WTC11 (cell line): Measurements from ENCODE around the gene ARL5A. TPM values are rescaled to one million over a fixed set of nuclear protein-coding genes. Genes with fewer than 3 reads are reported as not detected.

ENCODE experiments used
- ATAC-seq: fragments of 200-7000 bp; cut with Tn5 transposase; 2 replicates; pipeline ENCODE4 v1.10.0; 2021; ENCODE audit warnings: mild to moderate bottlenecking, moderate library complexity
- CTCF ChIA-PET: fragments of 300-600 bp; sonication (Branson Sonifier 250); formaldehyde crosslinking; loops from one replicate; lab custom pipeline; 2021; ENCODE audit warnings: antibody characterized with exemption; lab: Charles Lee
- POLR2A ChIA-PET: fragments of 350-600 bp; sonication (Branson Sonifier 250); formaldehyde crosslinking; loops from one replicate; lab custom pipeline; 2021; ENCODE audit warnings: antibody characterized with exemption; lab: Charles Lee
- DNase-seq: peaks from one replicate; pipeline ENCODE4 v3.0.0; 2021; ENCODE audit warnings: low spot score
- H3K27ac Mint-ChIP-seq: 2 replicates; pipeline ENCODE4 v1.8.0; 2021; ENCODE audit warnings: mixed read lengths
- H3K27me3 Mint-ChIP-seq: 2 replicates; pipeline ENCODE4 v1.8.0; 2021; ENCODE audit warnings: low read depth, mild to moderate bottlenecking, moderate library complexity, mixed read lengths
- H3K36me3 Mint-ChIP-seq: 2 replicates; pipeline ENCODE4 v1.8.0; 2021; ENCODE audit warnings: mixed read lengths
- H3K4me1 Mint-ChIP-seq: 2 replicates; pipeline ENCODE4 v1.8.0; 2022; ENCODE audit warnings: mixed read lengths
- H3K4me3 Mint-ChIP-seq: 2 replicates; pipeline ENCODE4 v1.8.0; 2021; ENCODE audit warnings: mild to moderate bottlenecking, moderate library complexity, mixed read lengths
- H3K9me3 Mint-ChIP-seq: 2 replicates; pipeline ENCODE4 v1.8.0; 2021; ENCODE audit warnings: mixed read lengths
- EMX1 ChIP-seq: fragments of 250-450 bp; sonication (Bioruptor Pico); IDR thresholded peaks from 2 replicates; pipeline ENCODE4 v1.8.0; 2021; ENCODE audit warnings: mild to moderate bottlenecking
- GRHL2 ChIP-seq: fragments of 250-450 bp; sonication (Bioruptor Pico); IDR thresholded peaks from 2 replicates; pipeline ENCODE4 v1.8.0; 2022; ENCODE audit warnings: mild to moderate bottlenecking, moderate library complexity; ENCODE audit not compliant: insufficient replicate concordance, severe bottlenecking
- HMGA2 ChIP-seq: fragments of 250-450 bp; sonication (Bioruptor Pico); IDR thresholded peaks from 2 replicates; pipeline ENCODE4 v1.4.0; 2021; ENCODE audit warnings: mild to moderate bottlenecking, moderate library complexity
- NFATC4 ChIP-seq: fragments of 250-450 bp; sonication (Bioruptor Pico); IDR thresholded peaks from 2 replicates; pipeline ENCODE4 v1.9.0; 2021; ENCODE audit warnings: mild to moderate bottlenecking
- NFE2L1 ChIP-seq: sonication (generic); formaldehyde crosslinking; IDR thresholded peaks from 2 replicates; pipeline ENCODE4 v1.8.1; 2023; ENCODE audit warnings: missing genetic modification reagents
- SMAD4 ChIP-seq: sonication (generic); formaldehyde crosslinking; IDR thresholded peaks from 2 replicates; pipeline ENCODE4 v1.8.0; 2022; ENCODE audit warnings: mild to moderate bottlenecking, missing genetic modification reagents
- TEAD4 ChIP-seq: sonication (generic); formaldehyde crosslinking; IDR thresholded peaks from 2 replicates; pipeline ENCODE4 v1.8.0; 2022; ENCODE audit warnings: mild to moderate bottlenecking, missing genetic modification reagents
- ZNF317 ChIP-seq: sonication (generic); formaldehyde crosslinking; IDR thresholded peaks from 2 replicates; pipeline ENCODE4 v1.8.1; 2023; ENCODE audit warnings: low read depth, mild to moderate bottlenecking, moderate library complexity, missing genetic modification reagents, borderline replicate concordance
- ZNF423 ChIP-seq: fragments of 250-450 bp; sonication (Bioruptor Pico); IDR thresholded peaks from 2 replicates; pipeline ENCODE4 v2.1.2; 2022; ENCODE audit warnings: mild to moderate bottlenecking, moderate library complexity
- total RNA-seq: library from RNA; stranded (reverse); gene quantifications from 3 replicates; pipeline ENCODE4 v1.2.3, GENCODE V29; 2021
- TF ChIP-seq, protein P1 (sequence below): sonication (generic); formaldehyde crosslinking; IDR thresholded peaks from 2 replicates; pipeline ENCODE4 v1.8.0; 2023; ENCODE audit warnings: missing genetic modification reagents
- TF ChIP-seq, protein P2 (sequence below): sonication (generic); formaldehyde crosslinking; IDR thresholded peaks from 2 replicates; pipeline ENCODE4 v1.8.1; 2022; ENCODE audit warnings: mild to moderate bottlenecking, moderate library complexity, missing genetic modification reagents
- TF ChIP-seq, protein P3 (sequence below): fragments of 250-450 bp; sonication (Bioruptor Pico); IDR thresholded peaks from 2 replicates; pipeline ENCODE4 v1.8.0; 2021; ENCODE audit warnings: mild to moderate bottlenecking
- TF ChIP-seq, protein P4 (sequence below): fragments of 250-450 bp; sonication (Bioruptor Pico); conservative IDR thresholded peaks from 2 replicates; pipeline ENCODE4 v1.9.0; 2021; ENCODE audit warnings: mild to moderate bottlenecking
- TF ChIP-seq, protein P5 (sequence below): sonication (generic); formaldehyde crosslinking; IDR thresholded peaks from 2 replicates; pipeline ENCODE4 v1.8.1; 2023; ENCODE audit warnings: mild to moderate bottlenecking, missing genetic modification reagents, moderate library complexity
- TF ChIP-seq, protein P6 (sequence below): sonication (generic); formaldehyde crosslinking; IDR thresholded peaks from 2 replicates; pipeline ENCODE4 v1.8.0; 2022; ENCODE audit warnings: mild to moderate bottlenecking, missing genetic modification reagents
- TF ChIP-seq, protein P7 (sequence below): sonication (generic); formaldehyde crosslinking; IDR thresholded peaks from 2 replicates; pipeline ENCODE4 v1.8.1; 2023; ENCODE audit warnings: mild to moderate bottlenecking, missing genetic modification reagents, borderline replicate concordance

ARL5A gene
- total RNA-seq, 1 experiment from 2014 or later = 82.7 TPM

DNA sequence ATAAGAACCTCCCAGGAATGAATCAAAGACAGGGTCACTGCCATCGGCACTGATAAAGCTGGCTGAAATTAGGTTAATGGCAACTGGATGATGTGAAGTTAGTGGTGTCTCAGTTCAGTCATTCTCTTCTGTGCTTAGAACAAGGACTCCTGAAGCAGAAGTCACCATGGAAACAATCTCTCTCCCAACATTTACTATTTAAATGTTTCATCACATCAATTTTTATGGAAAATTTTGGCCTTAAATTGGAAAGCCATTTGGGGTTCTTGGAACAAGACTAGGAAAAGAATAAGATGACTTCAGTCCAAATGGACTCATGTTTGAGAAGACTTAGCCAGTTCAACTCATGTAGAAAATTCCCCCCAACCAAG lies 15.5 kb upstream of the ARL5A start:
- no peak overlapping the region for H3K27ac Mint-ChIP-seq
- ChIA-PET POLR2A (no interaction called here), CTCF (no interaction called here)
- H3K36me3 Mint-ChIP-seq = no peaks in the 10 kb centered on the region
- H3K4me1 Mint-ChIP-seq = no peaks in the 10 kb centered on the region
- TF ChIP-seq, protein P1, sequence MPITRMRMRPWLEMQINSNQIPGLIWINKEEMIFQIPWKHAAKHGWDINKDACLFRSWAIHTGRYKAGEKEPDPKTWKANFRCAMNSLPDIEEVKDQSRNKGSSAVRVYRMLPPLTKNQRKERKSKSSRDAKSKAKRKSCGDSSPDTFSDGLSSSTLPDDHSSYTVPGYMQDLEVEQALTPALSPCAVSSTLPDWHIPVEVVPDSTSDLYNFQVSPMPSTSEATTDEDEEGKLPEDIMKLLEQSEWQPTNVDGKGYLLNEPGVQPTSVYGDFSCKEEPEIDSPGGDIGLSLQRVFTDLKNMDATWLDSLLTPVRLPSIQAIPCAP (CRISPR knock-in tag) = no peak
- TF ChIP-seq TEAD4 (CRISPR knock-in tag) (no peak), NFATC4 (CRISPR knock-in tag) (no peak), SMAD4 (CRISPR knock-in tag) (no peak), NFE2L1 (CRISPR knock-in tag) (no peak), GRHL2 (CRISPR knock-in tag) (no peak), EMX1 (CRISPR knock-in tag) (no peak), HMGA2 (CRISPR knock-in tag) (no peak)
- TF ChIP-seq, protein P2, sequence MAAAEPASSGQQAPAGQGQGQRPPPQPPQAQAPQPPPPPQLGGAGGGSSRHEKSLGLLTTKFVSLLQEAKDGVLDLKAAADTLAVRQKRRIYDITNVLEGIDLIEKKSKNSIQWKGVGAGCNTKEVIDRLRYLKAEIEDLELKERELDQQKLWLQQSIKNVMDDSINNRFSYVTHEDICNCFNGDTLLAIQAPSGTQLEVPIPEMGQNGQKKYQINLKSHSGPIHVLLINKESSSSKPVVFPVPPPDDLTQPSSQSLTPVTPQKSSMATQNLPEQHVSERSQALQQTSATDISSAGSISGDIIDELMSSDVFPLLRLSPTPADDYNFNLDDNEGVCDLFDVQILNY = no peak
- TF ChIP-seq, protein P3, sequence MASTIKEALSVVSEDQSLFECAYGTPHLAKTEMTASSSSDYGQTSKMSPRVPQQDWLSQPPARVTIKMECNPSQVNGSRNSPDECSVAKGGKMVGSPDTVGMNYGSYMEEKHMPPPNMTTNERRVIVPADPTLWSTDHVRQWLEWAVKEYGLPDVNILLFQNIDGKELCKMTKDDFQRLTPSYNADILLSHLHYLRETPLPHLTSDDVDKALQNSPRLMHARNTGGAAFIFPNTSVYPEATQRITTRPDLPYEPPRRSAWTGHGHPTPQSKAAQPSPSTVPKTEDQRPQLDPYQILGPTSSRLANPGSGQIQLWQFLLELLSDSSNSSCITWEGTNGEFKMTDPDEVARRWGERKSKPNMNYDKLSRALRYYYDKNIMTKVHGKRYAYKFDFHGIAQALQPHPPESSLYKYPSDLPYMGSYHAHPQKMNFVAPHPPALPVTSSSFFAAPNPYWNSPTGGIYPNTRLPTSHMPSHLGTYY (CRISPR knock-in tag) = no peak
- TF ChIP-seq, protein P4, sequence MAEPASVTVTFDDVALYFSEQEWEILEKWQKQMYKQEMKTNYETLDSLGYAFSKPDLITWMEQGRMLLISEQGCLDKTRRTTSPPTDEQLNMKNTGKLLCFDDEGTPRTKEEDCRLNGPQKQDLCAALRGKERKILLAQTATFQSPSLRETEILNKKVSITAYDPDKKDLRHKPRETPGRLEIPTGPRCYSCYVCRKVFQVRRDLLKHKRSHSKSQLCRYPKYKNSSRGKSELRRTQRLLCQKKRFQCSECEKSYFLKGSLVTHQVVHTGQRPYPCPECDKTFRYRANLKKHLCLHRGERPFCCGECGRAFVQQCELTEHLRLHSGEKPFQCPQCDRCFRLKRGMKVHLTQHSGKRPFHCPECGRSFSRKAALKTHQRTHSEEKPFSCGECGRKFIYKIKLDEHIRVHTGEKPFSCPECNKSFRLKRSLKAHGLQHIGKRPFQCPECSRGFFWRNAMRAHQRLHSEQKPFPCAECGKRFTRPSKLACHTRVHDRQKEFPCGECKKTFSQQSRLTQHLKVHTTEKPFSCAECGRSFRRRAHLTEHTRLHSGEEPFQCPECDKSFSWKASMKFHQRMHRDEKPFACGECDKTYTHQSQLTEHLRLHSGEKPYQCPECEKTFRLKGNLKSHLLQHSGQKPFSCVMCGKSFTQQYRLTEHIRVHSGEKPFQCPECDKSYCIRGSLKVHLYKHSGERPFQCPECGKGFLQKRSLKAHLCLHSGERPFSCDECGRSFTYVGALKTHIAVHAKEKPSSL (CRISPR knock-in tag) = no peak
- DNase-seq (no peak), ATAC-seq (no peak)
- no peaks in the 10 kb centered on the region for H3K9me3 Mint-ChIP-seq
- H3K4me3 Mint-ChIP-seq = no peak overlapping the region
- H3K27me3 Mint-ChIP-seq = no peaks in the 10 kb centered on the region

DNA sequence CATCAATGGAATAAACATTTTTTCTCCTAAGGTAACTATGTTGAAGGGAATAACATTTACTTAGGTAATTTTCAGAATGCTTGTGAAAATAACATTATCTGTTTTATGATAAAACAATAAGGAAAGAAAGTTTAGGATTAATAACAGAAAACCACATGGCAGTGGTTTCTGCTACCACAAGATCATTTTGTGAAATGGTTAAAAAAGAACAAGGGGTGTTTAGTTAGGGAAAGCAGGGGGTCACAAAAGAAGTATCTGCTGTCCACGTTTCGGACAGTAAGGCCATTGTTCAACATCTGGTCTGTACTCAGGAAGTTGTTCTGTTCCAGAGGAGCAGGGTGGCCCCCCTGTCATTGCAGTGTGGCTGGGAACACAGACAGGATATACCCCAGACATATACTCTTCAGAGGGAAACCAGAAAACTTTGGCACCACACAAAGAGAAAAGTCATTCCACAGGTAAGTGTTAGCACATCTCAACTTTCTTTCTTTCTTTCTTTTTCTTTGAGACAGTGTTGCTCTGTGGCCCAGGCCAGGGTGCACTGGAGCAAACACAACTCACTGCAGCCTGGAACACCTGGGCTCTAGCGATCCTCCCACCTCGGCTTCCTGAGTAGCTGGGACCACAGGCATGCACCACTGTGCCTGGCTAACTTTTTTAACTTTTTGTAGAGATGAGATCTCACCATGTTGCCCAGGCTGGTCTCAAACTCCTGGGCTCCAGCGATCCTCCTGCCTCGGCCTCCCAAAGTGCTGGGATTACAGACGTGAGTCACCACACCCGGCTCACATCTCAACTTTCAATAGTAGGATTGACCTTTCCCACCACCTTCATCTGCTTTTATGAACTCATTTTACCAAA lies 14.8 kb upstream of the ARL5A start:
- no peaks in the 10 kb centered on the region for H3K27me3 Mint-ChIP-seq
- H3K4me1 Mint-ChIP-seq = no peaks in the 10 kb centered on the region
- H3K36me3 Mint-ChIP-seq = no peaks in the 10 kb centered on the region
- ChIA-PET CTCF (no interaction called here), POLR2A (no interaction called here)
- no peak for ATAC-seq
- no peak overlapping the region for H3K27ac Mint-ChIP-seq
- H3K9me3 Mint-ChIP-seq = no peaks in the 10 kb centered on the region
- no peak for DNase-seq
- H3K4me3 Mint-ChIP-seq = no peak overlapping the region
- TF ChIP-seq ZNF317 (CRISPR knock-in tag) (no peak), SMAD4 (CRISPR knock-in tag) (no peak), TEAD4 (CRISPR knock-in tag) (no peak), ZNF423 (no peak)
- TF ChIP-seq, protein P3 (CRISPR knock-in tag) = no peak
- TF ChIP-seq, protein P4 (CRISPR knock-in tag) = no peak
- TF ChIP-seq, protein P5, sequence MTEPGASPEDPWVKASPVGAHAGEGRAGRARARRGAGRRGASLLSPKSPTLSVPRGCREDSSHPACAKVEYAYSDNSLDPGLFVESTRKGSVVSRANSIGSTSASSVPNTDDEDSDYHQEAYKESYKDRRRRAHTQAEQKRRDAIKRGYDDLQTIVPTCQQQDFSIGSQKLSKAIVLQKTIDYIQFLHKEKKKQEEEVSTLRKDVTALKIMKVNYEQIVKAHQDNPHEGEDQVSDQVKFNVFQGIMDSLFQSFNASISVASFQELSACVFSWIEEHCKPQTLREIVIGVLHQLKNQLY (CRISPR knock-in tag) = no peak
- TF ChIP-seq, protein P6, sequence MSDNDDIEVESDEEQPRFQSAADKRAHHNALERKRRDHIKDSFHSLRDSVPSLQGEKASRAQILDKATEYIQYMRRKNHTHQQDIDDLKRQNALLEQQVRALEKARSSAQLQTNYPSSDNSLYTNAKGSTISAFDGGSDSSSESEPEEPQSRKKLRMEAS (CRISPR knock-in tag) = no peak
- TF ChIP-seq, protein P7, sequence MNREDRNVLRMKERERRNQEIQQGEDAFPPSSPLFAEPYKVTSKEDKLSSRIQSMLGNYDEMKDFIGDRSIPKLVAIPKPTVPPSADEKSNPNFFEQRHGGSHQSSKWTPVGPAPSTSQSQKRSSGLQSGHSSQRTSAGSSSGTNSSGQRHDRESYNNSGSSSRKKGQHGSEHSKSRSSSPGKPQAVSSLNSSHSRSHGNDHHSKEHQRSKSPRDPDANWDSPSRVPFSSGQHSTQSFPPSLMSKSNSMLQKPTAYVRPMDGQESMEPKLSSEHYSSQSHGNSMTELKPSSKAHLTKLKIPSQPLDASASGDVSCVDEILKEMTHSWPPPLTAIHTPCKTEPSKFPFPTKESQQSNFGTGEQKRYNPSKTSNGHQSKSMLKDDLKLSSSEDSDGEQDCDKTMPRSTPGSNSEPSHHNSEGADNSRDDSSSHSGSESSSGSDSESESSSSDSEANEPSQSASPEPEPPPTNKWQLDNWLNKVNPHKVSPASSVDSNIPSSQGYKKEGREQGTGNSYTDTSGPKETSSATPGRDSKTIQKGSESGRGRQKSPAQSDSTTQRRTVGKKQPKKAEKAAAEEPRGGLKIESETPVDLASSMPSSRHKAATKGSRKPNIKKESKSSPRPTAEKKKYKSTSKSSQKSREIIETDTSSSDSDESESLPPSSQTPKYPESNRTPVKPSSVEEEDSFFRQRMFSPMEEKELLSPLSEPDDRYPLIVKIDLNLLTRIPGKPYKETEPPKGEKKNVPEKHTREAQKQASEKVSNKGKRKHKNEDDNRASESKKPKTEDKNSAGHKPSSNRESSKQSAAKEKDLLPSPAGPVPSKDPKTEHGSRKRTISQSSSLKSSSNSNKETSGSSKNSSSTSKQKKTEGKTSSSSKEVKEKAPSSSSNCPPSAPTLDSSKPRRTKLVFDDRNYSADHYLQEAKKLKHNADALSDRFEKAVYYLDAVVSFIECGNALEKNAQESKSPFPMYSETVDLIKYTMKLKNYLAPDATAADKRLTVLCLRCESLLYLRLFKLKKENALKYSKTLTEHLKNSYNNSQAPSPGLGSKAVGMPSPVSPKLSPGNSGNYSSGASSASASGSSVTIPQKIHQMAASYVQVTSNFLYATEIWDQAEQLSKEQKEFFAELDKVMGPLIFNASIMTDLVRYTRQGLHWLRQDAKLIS (CRISPR knock-in tag) = no peak
